Vagina (tissue), 2 donors: ENCODE measurements around the gene OR2W1. TPM values are rescaled to one million over a fixed set of nuclear protein-coding genes. Genes with fewer than 3 reads are reported as not detected.

Experiments used
- DNase-seq, 2 donors: peaks; one replicate each; pipeline ENCODE4 v3.0.0-alpha.2; 2017; ENCODE audit errors: extremely low spot score in 2 of 2
- H3K27ac ChIP-seq: fragments of 200-600 bp; sonication (generic); one replicate; pipeline ENCODE4 v1.5.1; 2019
- H3K27me3 ChIP-seq: fragments of 200-600 bp; sonication (generic); one replicate; pipeline ENCODE4 v1.5.1; 2019
- H3K36me3 ChIP-seq, 2 donors: fragments of 200-600 bp; sonication (generic); one replicate each; pipeline ENCODE4 v1.5.1; 2017 to 2019
- H3K4me1 ChIP-seq: fragments of 200-600 bp; sonication (generic); one replicate; pipeline ENCODE4 v1.5.1; 2019
- H3K4me3 ChIP-seq, 2 donors: fragments of 200-600 bp; sonication (generic); 1 replicate in 1 of 2; 2 replicates in 1 of 2; pipeline ENCODE4 v1.5.1; 2016 to 2019
- H3K9me3 ChIP-seq: fragments of 200-600 bp; sonication (generic); one replicate; pipeline ENCODE4 v1.5.1; 2019
- POLR2A ChIP-seq, 2 donors: fragments of 450-650 bp; IDR thresholded peaks; one replicate each; pipeline ENCODE4 v1.6.1; 2017; ENCODE audit warnings: antibody characterized with exemption in 2 of 2, mild to moderate bottlenecking in 2 of 2, moderate library complexity in 2 of 2
- POLR2AphosphoS5 ChIP-seq, 2 donors: sonication (generic); formaldehyde crosslinking; IDR thresholded peaks; one replicate each; pipeline ENCODE4 v1.9.0; 2017; ENCODE audit warnings: antibody characterized with exemption in 2 of 2, mild to moderate bottlenecking in 2 of 2, low read depth in 1 of 2; ENCODE audit not compliant: insufficient read depth in 1 of 2
- intact Hi-C: fragments of 100-400 bp; cut with DNase I; formaldehyde crosslinking; loops from one replicate; pipeline ENCODE4 v1.15.1; 2023
- total RNA-seq: library from RNA; depleted of rRNA; stranded (reverse); fragments of >200 nt; gene quantifications from one replicate; pipeline ENCODE4 v1.2.3, GENCODE V29; 2016
- TF ChIP-seq, protein P1 (sequence below), 3 experiments: fragments of 450-650 bp in 2 of 3; fragments of 200-600 bp in 1 of 3; sonication (generic) in 1 of 3; IDR thresholded peaks; one replicate each; pipeline ENCODE4 v1.5.1; 2017 to 2019; ENCODE audit warnings: antibody characterized with exemption in 3 of 3, mild to moderate bottlenecking in 2 of 3, moderate library complexity in 2 of 3

OR2W1 gene
- total RNA-seq, 1 donor from 2014 or later: not detected

- Histone ChIP-seq H3K4me3 (peak within 1 kb of the TSS; percentile 58), H3K4me1 (peaks cover 3% of the 10 kb centered on the region), H3K27me3 (no peaks in the 10 kb centered on the region), H3K9me3 (no peaks in the 10 kb centered on the region), H3K36me3 (no peaks in the 10 kb centered on the region), H3K27ac (peak within 1 kb of the TSS; percentile 60)
- TF ChIP-seq, protein P1, sequence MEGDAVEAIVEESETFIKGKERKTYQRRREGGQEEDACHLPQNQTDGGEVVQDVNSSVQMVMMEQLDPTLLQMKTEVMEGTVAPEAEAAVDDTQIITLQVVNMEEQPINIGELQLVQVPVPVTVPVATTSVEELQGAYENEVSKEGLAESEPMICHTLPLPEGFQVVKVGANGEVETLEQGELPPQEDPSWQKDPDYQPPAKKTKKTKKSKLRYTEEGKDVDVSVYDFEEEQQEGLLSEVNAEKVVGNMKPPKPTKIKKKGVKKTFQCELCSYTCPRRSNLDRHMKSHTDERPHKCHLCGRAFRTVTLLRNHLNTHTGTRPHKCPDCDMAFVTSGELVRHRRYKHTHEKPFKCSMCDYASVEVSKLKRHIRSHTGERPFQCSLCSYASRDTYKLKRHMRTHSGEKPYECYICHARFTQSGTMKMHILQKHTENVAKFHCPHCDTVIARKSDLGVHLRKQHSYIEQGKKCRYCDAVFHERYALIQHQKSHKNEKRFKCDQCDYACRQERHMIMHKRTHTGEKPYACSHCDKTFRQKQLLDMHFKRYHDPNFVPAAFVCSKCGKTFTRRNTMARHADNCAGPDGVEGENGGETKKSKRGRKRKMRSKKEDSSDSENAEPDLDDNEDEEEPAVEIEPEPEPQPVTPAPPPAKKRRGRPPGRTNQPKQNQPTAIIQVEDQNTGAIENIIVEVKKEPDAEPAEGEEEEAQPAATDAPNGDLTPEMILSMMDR (IDR thresholded peaks at IDR 0.05): no peak
- peak in 1 of 2 donors; percentile 58 for TF ChIP-seq POLR2AphosphoS5 (IDR thresholded peaks at IDR 0.05; ENCODE audit: insufficient read depth in 1 of 2, low read depth in 1 of 2)
- intact Hi-C loops: no loop called here
- no peak for DNase-seq
These were observed 39.6 kb downstream of the OR2W1 start, which contains the start of gene ZNF311 for GRCh38 chr6:29005183-29005885. Gene ZNF311 (minus strand): TSS chr6:29005315. CDS start chr6:29003954, 1,361 bp downstream.

GRCh38 chr6:28996844-28997510, 48.0 kb downstream of the OR2W1 start:
- no peak overlapping the region for H3K27ac ChIP-seq
- H3K9me3 ChIP-seq: no peaks in the 10 kb centered on the region
- no peak for DNase-seq
- H3K4me1 ChIP-seq: no peaks in the 10 kb centered on the region
- H3K36me3 ChIP-seq: no peaks in the 10 kb centered on the region
- H3K27me3 ChIP-seq: no peaks in the 10 kb centered on the region
- TF ChIP-seq, protein P1 (IDR thresholded peaks at IDR 0.05): no peak
- TF ChIP-seq POLR2A (IDR thresholded peaks at IDR 0.05): no peak
- no peak for TF ChIP-seq POLR2AphosphoS5 (IDR thresholded peaks at IDR 0.05; ENCODE audit: insufficient read depth in 1 of 2, low read depth in 1 of 2)
- no peak overlapping the region for H3K4me3 ChIP-seq
- intact Hi-C loops: no loop called here

DNA sequence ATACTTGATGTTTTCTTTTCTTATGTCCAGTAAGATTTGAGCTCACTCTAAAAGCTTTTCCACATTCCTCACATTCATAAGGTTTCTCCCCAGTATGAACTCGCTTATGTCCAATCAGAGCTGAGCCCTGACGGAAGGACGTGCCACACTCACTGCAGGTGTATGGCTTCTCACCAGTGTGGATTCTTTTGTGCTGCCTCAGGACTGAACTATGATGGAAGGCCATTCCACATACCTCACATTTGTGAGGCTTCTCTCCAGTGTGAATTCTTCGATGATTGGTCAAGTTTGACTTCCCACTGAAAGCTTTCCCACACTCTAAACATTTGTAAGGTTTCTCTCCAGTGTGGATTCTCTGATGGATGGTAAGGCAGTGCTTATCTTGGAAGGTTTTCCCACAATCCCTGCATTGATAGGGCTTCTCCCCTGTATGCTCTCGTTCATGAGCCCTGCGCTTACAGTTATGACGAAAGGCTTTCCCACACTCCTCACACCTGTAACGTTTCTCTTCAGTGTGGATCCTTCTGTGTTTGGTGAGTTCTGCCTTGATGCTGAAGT, 49.8 kb downstream of the OR2W1 start:
- TF ChIP-seq POLR2AphosphoS5 (IDR thresholded peaks at IDR 0.05; ENCODE audit: insufficient read depth in 1 of 2, low read depth in 1 of 2): no peak
- TF ChIP-seq, protein P1 (IDR thresholded peaks at IDR 0.05): no peak
- TF ChIP-seq POLR2A (IDR thresholded peaks at IDR 0.05): no peak
- no peaks in the 10 kb centered on the region for H3K9me3 ChIP-seq
- no peak for DNase-seq
- no peaks in the 10 kb centered on the region for H3K36me3 ChIP-seq
- H3K4me1 ChIP-seq: no peaks in the 10 kb centered on the region
- intact Hi-C loops: no loop called here
- H3K27me3 ChIP-seq: no peaks in the 10 kb centered on the region
- no peak overlapping the region for H3K4me3 ChIP-seq
- no peak overlapping the region for H3K27ac ChIP-seq

Other genes starting within 250 kb of the OR2W1 start
- 58.4 TPM for gene TRIM27, start 121.2 kb downstream of the OR2W1 start, total RNA-seq
- gene ZNF311, start 39.9 kb downstream of the OR2W1 start, total RNA-seq: 0.25 TPM
- gene OR2B3, start 42.1 kb upstream of the OR2W1 start, total RNA-seq: not detected
- gene OR2J1, start 54.3 kb upstream of the OR2W1 start, total RNA-seq: not detected
- not detected for gene OR2J3, start 62.9 kb upstream of the OR2W1 start, total RNA-seq
- not detected for gene OR2J2, start 125.7 kb upstream of the OR2W1 start, total RNA-seq